PC-9 (cell line): ENCODE results near the gene HMX2.

Experiments used
- EZH2 ChIP-seq: fragments of 200-600 bp; sonication (generic); IDR thresholded peaks from 2 replicates; pipeline ENCODE4 v1.8.0; 2017; ENCODE audit warnings: antibody characterized with exemption, low read depth
- TF ChIP-seq, protein P1 (sequence below): fragments of 200-600 bp; sonication (generic); conservative IDR thresholded peaks from 2 replicates; pipeline ENCODE4 v1.6.1; 2017; ENCODE audit warnings: mixed run types, antibody characterized with exemption, mild to moderate bottlenecking, moderate library complexity

GRCh38 chr10:123183724-123184123 is 35.8 kb downstream of the HMX2 start:
- no peak for TF ChIP-seq EZH2
- TF ChIP-seq, protein P1, sequence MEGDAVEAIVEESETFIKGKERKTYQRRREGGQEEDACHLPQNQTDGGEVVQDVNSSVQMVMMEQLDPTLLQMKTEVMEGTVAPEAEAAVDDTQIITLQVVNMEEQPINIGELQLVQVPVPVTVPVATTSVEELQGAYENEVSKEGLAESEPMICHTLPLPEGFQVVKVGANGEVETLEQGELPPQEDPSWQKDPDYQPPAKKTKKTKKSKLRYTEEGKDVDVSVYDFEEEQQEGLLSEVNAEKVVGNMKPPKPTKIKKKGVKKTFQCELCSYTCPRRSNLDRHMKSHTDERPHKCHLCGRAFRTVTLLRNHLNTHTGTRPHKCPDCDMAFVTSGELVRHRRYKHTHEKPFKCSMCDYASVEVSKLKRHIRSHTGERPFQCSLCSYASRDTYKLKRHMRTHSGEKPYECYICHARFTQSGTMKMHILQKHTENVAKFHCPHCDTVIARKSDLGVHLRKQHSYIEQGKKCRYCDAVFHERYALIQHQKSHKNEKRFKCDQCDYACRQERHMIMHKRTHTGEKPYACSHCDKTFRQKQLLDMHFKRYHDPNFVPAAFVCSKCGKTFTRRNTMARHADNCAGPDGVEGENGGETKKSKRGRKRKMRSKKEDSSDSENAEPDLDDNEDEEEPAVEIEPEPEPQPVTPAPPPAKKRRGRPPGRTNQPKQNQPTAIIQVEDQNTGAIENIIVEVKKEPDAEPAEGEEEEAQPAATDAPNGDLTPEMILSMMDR, result no peak
